HepG2 (cell line): Measurements from ENCODE around the gene CAMTA2. TPM values are rescaled to one million over a fixed set of nuclear protein-coding genes. Genes with fewer than 3 reads are reported as not detected.
A peak's percentile ranks its signal among the peaks of the same experiment; 100 is the strongest.

Experiments used
- AGO1 ChIP-seq: fragments of 200-400 bp; formaldehyde crosslinking; IDR thresholded peaks from 2 replicates; pipeline ENCODE4 v1.6.1; 2017; ENCODE audit warnings: mild to moderate bottlenecking, low read depth, low read length, moderate library complexity; ENCODE audit not compliant: poor library complexity, severe bottlenecking
- ATRX ChIP-seq: sonication (generic); formaldehyde crosslinking; IDR thresholded peaks from 2 replicates; pipeline ENCODE4 v1.4.0; 2020; ENCODE audit warnings: missing genetic modification reagents, borderline replicate concordance
- ELF3 ChIP-seq: IDR thresholded peaks from 2 replicates; pipeline ENCODE4 v1.6.1; 2016; ENCODE audit warnings: missing genetic modification reagents, missing compliant biosample characterization
- HNRNPL ChIP-seq: fragments of 200-400 bp; formaldehyde crosslinking; IDR thresholded peaks from 2 replicates; pipeline ENCODE4 v1.6.1; 2017; ENCODE audit warnings: mild to moderate bottlenecking, low read depth, low read length
- NBN ChIP-seq: fragments of 450-650 bp; conservative IDR thresholded peaks from 2 replicates; pipeline ENCODE4 v1.6.1; 2017
- NCOA5 ChIP-seq: sonication (generic); formaldehyde crosslinking; IDR thresholded peaks from 2 replicates; pipeline ENCODE4 v1.4.0; 2020; ENCODE audit warnings: missing genetic modification reagents
- NONO ChIP-seq, 2 experiments: fragments of 450-650 bp in 1 of 2; sonication (generic) in 1 of 2; formaldehyde crosslinking in 1 of 2; IDR thresholded peaks in 1 of 2; conservative IDR thresholded peaks in 1 of 2; 2 replicates each; pipeline versions ENCODE4 v1.6.1 to v1.8.0; 2017 to 2022; ENCODE audit warnings: mild to moderate bottlenecking in 1 of 2, missing genetic modification reagents in 1 of 2, moderate library complexity in 1 of 2
- PAWR ChIP-seq: sonication (generic); formaldehyde crosslinking; IDR thresholded peaks from 2 replicates; pipeline ENCODE4 v1.4.0; 2020; ENCODE audit warnings: missing genetic modification reagents, mild to moderate bottlenecking, borderline replicate concordance
- PTBP1 ChIP-seq: fragments of 200-400 bp; formaldehyde crosslinking; IDR thresholded peaks from 2 replicates; pipeline ENCODE4 v1.6.1; 2018; ENCODE audit warnings: low read length, low read depth; ENCODE audit not compliant: poor library complexity, severe bottlenecking
- RFX1 ChIP-seq: fragments of 450-650 bp; IDR thresholded peaks from 2 replicates; pipeline ENCODE4 v1.6.1; 2017
- SMYD3 ChIP-seq: sonication (generic); formaldehyde crosslinking; IDR thresholded peaks from 2 replicates; pipeline ENCODE4 v1.8.1; 2023; ENCODE audit warnings: mild to moderate bottlenecking, missing genetic modification reagents
- SSRP1 ChIP-seq: IDR thresholded peaks from 2 replicates; pipeline ENCODE4 v1.6.1; 2016; ENCODE audit warnings: control low read depth
- ZKSCAN1 ChIP-seq: fragments of 150-350 bp; IDR thresholded peaks from 2 replicates; pipeline ENCODE4 v1.6.1; 2014; ENCODE audit warnings: low read length
- ZMYM3 ChIP-seq: sonication (generic); formaldehyde crosslinking; IDR thresholded peaks from 2 replicates; pipeline ENCODE4 v1.5.1; 2020; ENCODE audit warnings: mild to moderate bottlenecking, missing genetic modification reagents
- ZMYM4 ChIP-seq: sonication (generic); formaldehyde crosslinking; IDR thresholded peaks from 2 replicates; pipeline ENCODE4 v1.8.1; 2023; ENCODE audit warnings: mild to moderate bottlenecking, missing genetic modification reagents
- ZNF251 ChIP-seq: sonication (generic); formaldehyde crosslinking; IDR thresholded peaks from 2 replicates; pipeline ENCODE4 v1.9.0; 2021; ENCODE audit warnings: mild to moderate bottlenecking, missing genetic modification reagents
- ZNF264 ChIP-seq: sonication (generic); formaldehyde crosslinking; IDR thresholded peaks from 2 replicates; pipeline ENCODE4 v1.4.0; 2020; ENCODE audit warnings: missing genetic modification reagents
- ZNF274 ChIP-seq: sonication (generic); formaldehyde crosslinking; IDR thresholded peaks from 2 replicates; pipeline ENCODE4 v1.5.1; 2020; ENCODE audit warnings: mild to moderate bottlenecking, missing genetic modification reagents
- ZNF34 ChIP-seq: sonication (generic); formaldehyde crosslinking; IDR thresholded peaks from 2 replicates; pipeline ENCODE4 v1.4.0; 2020; ENCODE audit warnings: mild to moderate bottlenecking, missing genetic modification reagents, borderline replicate concordance
- ZNF567 ChIP-seq: sonication (generic); formaldehyde crosslinking; IDR thresholded peaks from 2 replicates; pipeline ENCODE4 v1.8.1; 2023; ENCODE audit warnings: mild to moderate bottlenecking, missing genetic modification reagents, borderline replicate concordance
- ZNF572 ChIP-seq: sonication (generic); formaldehyde crosslinking; IDR thresholded peaks from 2 replicates; pipeline ENCODE4 v1.5.1; 2020; ENCODE audit warnings: mild to moderate bottlenecking, missing genetic modification reagents
- ZNF766 ChIP-seq: sonication (generic); formaldehyde crosslinking; IDR thresholded peaks from 2 replicates; pipeline ENCODE4 v1.5.0; 2020; ENCODE audit warnings: missing genetic modification reagents, borderline replicate concordance
- polyA plus RNA-seq, 8 experiments: library from polyadenylated mRNA; depleted of rRNA in 3 of 8; stranded (reverse) in 7 of 8; unstranded in 1 of 8; fragments of >200 nt; fragmentation: Illumina TruSeq in 4 of 8; extraction: Trizol in 4 of 8; gene quantifications; 2 replicates each; pipeline versions ENCODE4 v1.2.1 to v1.2.3, GENCODE V29; 2011 to 2016; ENCODE audit warnings: low read depth in 4 of 8, missing spikeins in 1 of 8, mixed read lengths in 1 of 8; ENCODE audit not compliant: insufficient read depth in 1 of 8
- total RNA-seq, 5 experiments: library from RNA; depleted of rRNA; stranded (reverse); fragments of >200 nt; fragmentation: Illumina TruSeq; extraction: Trizol; gene quantifications; 2 replicates each; pipeline ENCODE4 v1.2.3, GENCODE V29; 2016; ENCODE audit warnings: low read depth in 1 of 5
- TF ChIP-seq, protein P1 (sequence below): sonication (generic); formaldehyde crosslinking; IDR thresholded peaks from 2 replicates; pipeline ENCODE4 v1.4.0; 2020; ENCODE audit warnings: missing genetic modification reagents
- TF ChIP-seq, protein P2 (sequence below): IDR thresholded peaks from 2 replicates; pipeline ENCODE4 v1.6.1; 2016; ENCODE audit warnings: mild to moderate bottlenecking, missing biosample characterization, missing genetic modification reagents
- TF ChIP-seq, protein P3 (sequence below): fragments of 450-650 bp; IDR thresholded peaks from 2 replicates; pipeline ENCODE4 v1.6.1; 2016
- TF ChIP-seq, protein P4 (sequence below): IDR thresholded peaks from 2 replicates; pipeline ENCODE4 v1.6.1; 2016; ENCODE audit warnings: missing biosample characterization, missing genetic modification reagents, low read depth
- TF ChIP-seq, protein P5 (sequence below): sonication (generic); formaldehyde crosslinking; IDR thresholded peaks from 2 replicates; pipeline ENCODE4 v1.5.0; 2020; ENCODE audit warnings: missing genetic modification reagents, mild to moderate bottlenecking, borderline replicate concordance

CAMTA2 gene
- total and polyA plus RNA-seq, 2 of the 13 experiments (the other 11 are each of a cell fraction or from before 2014, with no cell fraction given): 4.1 to 7.1 TPM

DNA sequence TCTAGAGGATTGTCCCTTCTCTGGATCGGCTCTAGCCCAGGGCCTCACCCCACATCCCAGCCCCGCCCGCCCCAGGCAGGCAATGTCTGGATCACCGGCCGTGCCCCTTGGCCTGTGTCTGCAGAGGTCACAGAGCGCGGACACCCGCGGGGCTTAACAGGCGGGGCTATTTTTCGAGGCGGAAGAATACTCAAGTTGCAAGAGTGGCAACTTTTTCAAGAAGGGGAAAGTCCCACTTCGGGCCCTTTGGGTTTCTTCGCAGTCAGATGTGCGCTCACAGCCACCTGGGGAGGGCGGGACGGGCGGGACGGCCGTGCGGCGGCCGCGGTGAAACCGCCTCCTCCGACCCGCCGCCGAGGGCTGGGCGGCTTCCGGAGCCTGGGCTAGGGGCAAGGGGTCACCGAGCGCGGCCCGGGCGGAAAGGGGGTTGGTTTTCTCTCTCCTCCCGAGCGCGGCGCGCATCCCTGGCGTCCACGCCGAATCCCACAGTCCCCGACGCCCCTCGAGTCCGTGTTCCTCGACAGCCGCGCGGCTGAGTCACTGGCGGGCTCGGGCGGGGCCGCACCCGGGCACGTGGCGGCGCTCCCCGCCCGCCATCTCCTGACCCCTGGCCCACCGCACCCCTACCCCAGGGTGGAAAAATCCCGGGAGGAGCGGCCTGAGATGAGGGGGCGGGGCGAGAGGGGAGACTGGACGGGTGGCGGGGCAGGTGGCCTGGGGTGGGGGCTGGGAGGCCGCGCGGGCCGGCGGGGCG lies 38.0 kb downstream of the CAMTA2 start (continued):
- TF ChIP-seq ZNF264 (CRISPR knock-in tag) (no peak; the same call in 1 of the 2 replicates), ATRX (CRISPR knock-in tag) (no peak), NBN (no peak), NONO (IDR thresholded peaks at IDR 0.05) (no peak), NONO (CRISPR knock-in tag; conservative IDR thresholded peaks at IDR 0.05) (peak; percentile 86), NCOA5 (0 out of 2 replicates have a peak, but pooled peaks have one; percentile 25), PTBP1 (no peak), ZNF766 (CRISPR knock-in tag) (no peak), ZNF567 (CRISPR knock-in tag) (no peak), ZNF274 (0 out of 2 replicates have a peak, but pooled peaks have one; percentile 39), ZNF34 (CRISPR knock-in tag) (no peak), ZMYM3 (no peak), ZKSCAN1 (no peak), RFX1 (no peak), SMYD3 (CRISPR knock-in tag) (no peak), SSRP1 (no peak), HNRNPL (0 out of 2 replicates have a peak, but pooled peaks have one; percentile 48), ZMYM4 (CRISPR knock-in tag) (no peak), ELF3 (CRISPR knock-in tag) (peak; percentile 65), ZNF572 (CRISPR knock-in tag) (no peak), ZNF251 (CRISPR knock-in tag) (no peak), PAWR (CRISPR knock-in tag) (no peak), AGO1 (no peak)
- TF ChIP-seq, protein P1, sequence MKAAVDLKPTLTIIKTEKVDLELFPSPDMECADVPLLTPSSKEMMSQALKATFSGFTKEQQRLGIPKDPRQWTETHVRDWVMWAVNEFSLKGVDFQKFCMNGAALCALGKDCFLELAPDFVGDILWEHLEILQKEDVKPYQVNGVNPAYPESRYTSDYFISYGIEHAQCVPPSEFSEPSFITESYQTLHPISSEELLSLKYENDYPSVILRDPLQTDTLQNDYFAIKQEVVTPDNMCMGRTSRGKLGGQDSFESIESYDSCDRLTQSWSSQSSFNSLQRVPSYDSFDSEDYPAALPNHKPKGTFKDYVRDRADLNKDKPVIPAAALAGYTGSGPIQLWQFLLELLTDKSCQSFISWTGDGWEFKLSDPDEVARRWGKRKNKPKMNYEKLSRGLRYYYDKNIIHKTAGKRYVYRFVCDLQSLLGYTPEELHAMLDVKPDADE: peak; percentile 39; the same call in 1 of the 2 replicates
- TF ChIP-seq, protein P2, sequence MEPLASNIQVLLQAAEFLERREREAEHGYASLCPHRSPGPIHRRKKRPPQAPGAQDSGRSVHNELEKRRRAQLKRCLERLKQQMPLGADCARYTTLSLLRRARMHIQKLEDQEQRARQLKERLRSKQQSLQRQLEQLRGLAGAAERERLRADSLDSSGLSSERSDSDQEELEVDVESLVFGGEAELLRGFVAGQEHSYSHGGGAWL (CRISPR knock-in tag): 0 out of 2 replicates have a peak, but pooled peaks have one; percentile 46
- TF ChIP-seq, protein P3, sequence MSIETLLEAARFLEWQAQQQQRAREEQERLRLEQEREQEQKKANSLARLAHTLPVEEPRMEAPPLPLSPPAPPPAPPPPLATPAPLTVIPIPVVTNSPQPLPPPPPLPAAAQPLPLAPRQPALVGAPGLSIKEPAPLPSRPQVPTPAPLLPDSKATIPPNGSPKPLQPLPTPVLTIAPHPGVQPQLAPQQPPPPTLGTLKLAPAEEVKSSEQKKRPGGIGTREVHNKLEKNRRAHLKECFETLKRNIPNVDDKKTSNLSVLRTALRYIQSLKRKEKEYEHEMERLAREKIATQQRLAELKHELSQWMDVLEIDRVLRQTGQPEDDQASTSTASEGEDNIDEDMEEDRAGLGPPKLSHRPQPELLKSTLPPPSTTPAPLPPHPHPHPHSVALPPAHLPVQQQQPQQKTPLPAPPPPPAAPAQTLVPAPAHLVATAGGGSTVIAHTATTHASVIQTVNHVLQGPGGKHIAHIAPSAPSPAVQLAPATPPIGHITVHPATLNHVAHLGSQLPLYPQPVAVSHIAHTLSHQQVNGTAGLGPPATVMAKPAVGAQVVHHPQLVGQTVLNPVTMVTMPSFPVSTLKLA: peak; percentile 30; the same call in 1 of the 2 replicates
- TF ChIP-seq, protein P4, sequence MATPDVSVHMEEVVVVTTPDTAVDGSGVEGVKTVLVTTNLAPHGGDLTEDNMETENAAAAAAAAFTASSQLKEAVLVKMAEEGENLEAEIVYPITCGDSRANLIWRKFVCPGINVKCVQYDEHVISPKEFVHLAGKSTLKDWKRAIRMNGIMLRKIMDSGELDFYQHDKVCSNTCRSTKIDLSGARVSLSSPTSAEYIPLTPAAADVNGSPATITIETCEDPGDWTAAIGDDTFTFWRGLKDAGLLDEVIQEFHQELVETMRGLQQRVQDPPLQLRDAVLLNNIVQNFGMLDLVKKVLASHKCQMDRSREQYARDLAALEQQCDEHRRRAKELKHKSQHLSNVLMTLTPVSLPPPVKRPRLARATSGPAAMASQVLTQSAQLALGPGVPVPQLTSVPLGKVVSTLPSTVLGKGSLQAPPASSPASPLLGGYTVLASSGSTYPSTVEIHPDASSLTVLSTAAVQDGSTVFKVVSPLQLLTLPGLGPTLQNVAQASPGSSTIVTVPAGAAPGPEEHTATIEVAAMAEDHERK: no peak
- TF ChIP-seq, protein P5, sequence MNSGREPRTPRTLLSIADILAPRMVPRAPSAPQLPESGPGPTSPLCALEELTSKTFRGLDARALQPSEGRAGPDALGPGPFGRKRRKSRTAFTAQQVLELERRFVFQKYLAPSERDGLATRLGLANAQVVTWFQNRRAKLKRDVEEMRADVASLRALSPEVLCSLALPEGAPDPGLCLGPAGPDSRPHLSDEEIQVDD (CRISPR knock-in tag): no peak
